A673 (cell line): ENCODE data around the gene RAP2B. TPM values are rescaled to one million over a fixed set of nuclear protein-coding genes. Genes with fewer than 3 reads are reported as not detected.
A peak's percentile ranks its signal among the peaks of the same experiment; 100 is the strongest.

Source experiments
- BruUV-seq: library from RNA; stranded (reverse); fragments of 400-500 nt; replicated peaks from 2 replicates; lab custom pipeline; 2021; lab: Mats Ljungman, UMichigan
- CTCF ChIA-PET: fragments of 300-600 bp; sonication (Branson Sonifier 250); formaldehyde crosslinking; loops from one replicate; lab custom pipeline; 2022; ENCODE audit warnings: antibody characterized with exemption; lab: Charles Lee
- POLR2A ChIA-PET: fragments of 300-600 bp; sonication (Branson Sonifier 250); formaldehyde crosslinking; loops from one replicate; lab custom pipeline; 2022; ENCODE audit warnings: antibody characterized with exemption; ENCODE audit not compliant: low non-redundant PET; lab: Charles Lee
- DNase-seq: peaks from one replicate; pipeline ENCODE4 v3.0.0-alpha.2; 2015; ENCODE audit warnings: low spot score
- H3K27ac ChIP-seq: fragments of 200-600 bp; sonication (generic); 2 replicates; pipeline ENCODE4 v1.5.1; 2016; ENCODE audit warnings: mixed run types, low read depth, mild to moderate bottlenecking, mixed read lengths, antibody characterized with exemption, low read length; ENCODE audit not compliant: poor library complexity, severe bottlenecking
- H3K27me3 ChIP-seq: fragments of 200-600 bp; sonication (generic); replicated peaks from 2 replicates; pipeline ENCODE4 v1.6.1; 2017; ENCODE audit warnings: mixed run types, low read depth, mild to moderate bottlenecking, mixed read lengths, antibody characterized with exemption, low read length; ENCODE audit not compliant: insufficient read depth, poor library complexity
- H3K36me3 ChIP-seq: fragments of 200-600 bp; sonication (generic); 2 replicates; pipeline ENCODE4 v1.6.1; 2016; ENCODE audit warnings: mixed run types, mild to moderate bottlenecking, mixed read lengths, antibody characterized with exemption, low read length; ENCODE audit not compliant: insufficient read depth, poor library complexity, severe bottlenecking
- H3K4me1 ChIP-seq: fragments of 200-600 bp; sonication (generic); 2 replicates; pipeline ENCODE4 v1.6.1; 2017; ENCODE audit warnings: mixed run types, mild to moderate bottlenecking, mixed read lengths, antibody characterized with exemption, low read length; ENCODE audit not compliant: insufficient read depth, poor library complexity, severe bottlenecking
- H3K4me3 ChIP-seq: fragments of 200-600 bp; sonication (generic); 2 replicates; pipeline ENCODE4 v1.5.1; 2016; ENCODE audit warnings: low read depth, mixed run types, mild to moderate bottlenecking, mixed read lengths, low read length; ENCODE audit not compliant: poor library complexity, severe bottlenecking
- H3K9me3 ChIP-seq: fragments of 200-600 bp; sonication (generic); 2 replicates; pipeline ENCODE4 v1.6.1; 2016; ENCODE audit warnings: mixed run types, low read depth, mild to moderate bottlenecking, mixed read lengths, antibody characterized with exemption, low read length; ENCODE audit not compliant: poor library complexity, severe bottlenecking
- CTCF ChIP-seq: fragments of 300-800, 200-600 bp; sonication (generic); conservative IDR thresholded peaks from 2 replicates; pipeline ENCODE4 v1.5.1; 2017; ENCODE audit warnings: low read depth, mild to moderate bottlenecking, antibody characterized with exemption, low read length, moderate library complexity, mixed read lengths
- EZH2 ChIP-seq: fragments of 200-600 bp; sonication (generic); IDR thresholded peaks from 2 replicates; pipeline ENCODE4 v1.6.1; 2017; ENCODE audit warnings: borderline replicate concordance, low read depth, mild to moderate bottlenecking, mixed read lengths, antibody characterized with exemption, low read length; ENCODE audit not compliant: poor library complexity, severe bottlenecking
- intact Hi-C: fragments of 100-400 bp; cut with micrococcal nuclease; formaldehyde crosslinking; loops from one replicate; pipeline ENCODE4 v1.10.0; 2022; ENCODE audit not compliant: unreplicated experiment
- total RNA-seq: library from RNA; stranded (reverse); gene quantifications from 2 replicates; pipeline ENCODE4 v1.2.3, GENCODE V29; 2021

The RAP2B gene
- total RNA-seq, 1 experiment from 2014 or later: 15.8 TPM

- no peaks in the 10 kb centered on the region for H3K36me3 ChIP-seq
- peaks cover 19% of the 10 kb centered on the region for H3K4me1 ChIP-seq
- H3K4me3 ChIP-seq: no peak overlapping the region
- CTCF ChIA-PET: interaction anchor here (0.9 kb wide), 1 partner anchor 624 kb away, joined by 3 read pairs; no protein-coding TSS in a partner anchor
- no peaks in the 10 kb centered on the region for H3K27me3 ChIP-seq
- DNase-seq: peak; percentile 77
- no peaks in the 10 kb centered on the region for H3K9me3 ChIP-seq
- POLR2A ChIA-PET: no interaction called here
- BruUV-seq: no TSS peak
- TF ChIP-seq CTCF (no peak), EZH2 (no peak)
- intact Hi-C loops: no loop called here
- H3K27ac ChIP-seq: peak overlapping the region; percentile 56
Measured at GRCh38 chr3:153144779-153145178, 17.2 kb upstream of the RAP2B start.

GRCh38 chr3:153145454-153145853 is 16.6 kb upstream of the RAP2B start:
- peaks cover 19% of the 10 kb centered on the region for H3K4me1 ChIP-seq
- H3K9me3 ChIP-seq: no peaks in the 10 kb centered on the region
- no peak for DNase-seq
- intact Hi-C loops: no loop called here
- ChIA-PET CTCF (no interaction called here), POLR2A (no interaction called here)
- H3K27ac ChIP-seq: peak overlapping the region; percentile 56
- TF ChIP-seq EZH2 (no peak), CTCF (no peak)
- no peaks in the 10 kb centered on the region for H3K27me3 ChIP-seq
- no peaks in the 10 kb centered on the region for H3K36me3 ChIP-seq
- BruUV-seq: no TSS peak
- no peak overlapping the region for H3K4me3 ChIP-seq

DNA sequence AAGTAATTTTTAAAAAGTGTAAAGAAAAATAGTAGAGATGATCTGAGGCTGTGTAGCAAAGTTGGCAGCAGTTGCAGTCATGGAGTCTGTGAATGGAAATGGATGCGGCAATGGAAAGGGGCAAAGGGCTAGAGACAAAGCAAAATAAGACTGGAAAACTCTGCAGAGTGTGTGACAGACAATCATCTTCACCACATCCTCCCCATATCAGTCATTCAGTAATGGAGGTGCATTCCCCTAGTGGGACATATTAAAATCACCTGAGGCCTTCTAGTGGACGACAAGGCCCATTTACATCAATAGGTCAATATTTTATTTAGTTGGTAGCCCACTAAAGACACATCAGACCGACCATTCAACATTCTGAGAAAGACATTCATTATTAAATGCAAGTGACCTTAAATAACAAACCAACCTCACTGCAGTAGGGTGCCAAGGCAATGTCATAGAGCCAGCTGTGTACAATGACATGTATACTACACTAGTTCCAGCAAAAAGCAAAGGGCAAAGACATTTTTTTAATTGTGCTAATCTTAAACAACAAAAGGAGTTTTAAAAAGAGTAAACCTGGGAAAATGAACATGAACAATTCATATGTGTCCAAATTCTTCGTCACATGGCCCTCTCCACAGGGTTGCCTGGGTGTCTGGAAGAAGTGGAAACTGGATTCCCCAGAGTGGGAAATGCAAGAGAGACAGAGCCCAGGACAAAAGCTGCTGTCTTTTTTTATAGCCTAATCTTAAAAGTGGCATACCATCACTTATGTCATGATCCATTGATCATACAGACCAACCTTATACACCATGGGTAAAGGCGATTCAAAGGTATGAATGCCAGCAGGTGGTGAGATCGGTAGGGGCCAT is 15.6 kb upstream of the RAP2B start:
- no peak for DNase-seq
- ChIA-PET CTCF (no interaction called here), POLR2A (no interaction called here)
- peaks cover 19% of the 10 kb centered on the region for H3K4me1 ChIP-seq
- no peaks in the 10 kb centered on the region for H3K27me3 ChIP-seq
- no peaks in the 10 kb centered on the region for H3K9me3 ChIP-seq
- intact Hi-C loops: no loop called here
- no peak for TF ChIP-seq EZH2
- TF ChIP-seq CTCF: no peak
- H3K4me3 ChIP-seq: no peak overlapping the region
- BruUV-seq: no TSS peak
- no peaks in the 10 kb centered on the region for H3K36me3 ChIP-seq
- H3K27ac ChIP-seq: peak overlapping the region; percentile 56
